ENCODE data around the gene TPCN1.

GRCh38 chr12:113216027-113216426 is 5.2 kb upstream of the TPCN1 start:
- TF ChIP-seq CTCF (IDR thresholded peaks at IDR 0.05; ENCODE audit: insufficient read depth, low read depth, low read length) (no peak), EZH2 (IDR thresholded peaks at IDR 0.05; ENCODE audit: insufficient read depth, low read length) (no peak)
